H1 (cell line): Measurements from ENCODE around the gene CDK2. TPM values are rescaled to one million over a fixed set of nuclear protein-coding genes. Genes with fewer than 3 reads are reported as not detected.

ENCODE experiments used
- BCL11A ChIP-seq, 2 experiments: IDR thresholded peaks; one replicate each; pipeline ENCODE4 v1.6.1; 2011; ENCODE audit warnings: low read depth in 2 of 2, low read length in 2 of 2, mild to moderate bottlenecking in 2 of 2
- CBX8 ChIP-seq: fragments of 300-800, 300-1000 bp; sonication (generic); IDR thresholded peaks from 2 replicates; pipeline ENCODE4 v1.7.1; 2016; ENCODE audit warnings: low read depth, low read length, borderline replicate concordance
- CREB1 ChIP-seq: IDR thresholded peaks from 2 replicates; pipeline ENCODE4 v1.6.1; 2012; ENCODE audit warnings: inconsistent platforms
- CTBP2 ChIP-seq: IDR thresholded peaks from 2 replicates; pipeline ENCODE4 v1.7.0; 2011; ENCODE audit warnings: borderline replicate concordance, mild to moderate bottlenecking, moderate library complexity, mixed read lengths, low read length; ENCODE audit not compliant: insufficient read depth, insufficient read length
- CTCF ChIP-seq, 3 experiments: IDR thresholded peaks; 1 replicate in 2 of 3; 2 replicates in 1 of 3; pipeline versions ENCODE4 v1.5.1 to v1.6.1; 2011; ENCODE audit warnings: low read length in 3 of 3, mild to moderate bottlenecking in 3 of 3, inconsistent platforms in 2 of 3, low read depth in 1 of 3, moderate library complexity in 1 of 3; ENCODE audit not compliant: insufficient read depth in 1 of 3; ENCODE audit errors: control extremely low read depth in 1 of 3
- GTF2F1 ChIP-seq: IDR thresholded peaks from 2 replicates; pipeline ENCODE4 v1.6.1; 2012; ENCODE audit warnings: low read depth, low read length, improper control_type of control experiment, borderline replicate concordance
- NRF1 ChIP-seq: IDR thresholded peaks from 2 replicates; pipeline ENCODE4 v1.6.1; 2011; ENCODE audit warnings: mild to moderate bottlenecking, low read depth, low read length, improper control_type of control experiment
- PHF8 ChIP-seq: fragments of 200-600 bp; sonication (generic); conservative IDR thresholded peaks from 2 replicates; pipeline ENCODE4 v1.7.1; 2012; ENCODE audit warnings: low read depth, mild to moderate bottlenecking, inconsistent platforms, low read length, moderate library complexity
- RFX5 ChIP-seq: IDR thresholded peaks from 2 replicates; pipeline ENCODE4 v1.6.1; 2011; ENCODE audit warnings: low read depth, low read length, improper control_type of control experiment, borderline replicate concordance
- SAP30 ChIP-seq: fragments of 300-600 bp; sonication (generic); IDR thresholded peaks from 2 replicates; pipeline ENCODE4 v1.7.1; 2012; ENCODE audit warnings: low read length, moderate library complexity, mild to moderate bottlenecking, inconsistent platforms; ENCODE audit not compliant: insufficient read depth, insufficient replicate concordance
- SIN3A ChIP-seq, 2 experiments: IDR thresholded peaks in 1 of 2; conservative IDR thresholded peaks in 1 of 2; 2 replicates each; pipeline ENCODE4 v1.6.1; 2011 to 2012; ENCODE audit warnings: low read length in 2 of 2, improper control_type of control experiment in 1 of 2, low read depth in 1 of 2, mild to moderate bottlenecking in 1 of 2
- SP4 ChIP-seq: IDR thresholded peaks from 2 replicates; pipeline ENCODE4 v1.6.1; 2012; ENCODE audit warnings: low read length, inconsistent platforms
- SUZ12 ChIP-seq: fragments of 200-600 bp; sonication (generic); IDR thresholded peaks from 2 replicates; pipeline ENCODE4 v1.6.1; 2012; ENCODE audit warnings: mild to moderate bottlenecking, inconsistent platforms, low read length, moderate library complexity, mixed read lengths
- TAF7 ChIP-seq: optimal IDR thresholded peaks from 2 replicates; pipeline ENCODE3; 2011; ENCODE audit warnings: low read depth, mild to moderate bottlenecking, inconsistent platforms, low read length, moderate library complexity, borderline replicate concordance
- polyA plus RNA-seq, 7 experiments: library from polyadenylated mRNA; depleted of rRNA in 3 of 7; stranded (reverse) in 5 of 7; unstranded in 2 of 7; fragments of >200 nt in 5 of 7; fragments of 200-250 nt in 2 of 7; gene quantifications; 1 replicate in 5 of 7; 2 replicates in 1 of 7; 4 replicates in 1 of 7; pipeline versions ENCODE4 v1.2.1 to v1.2.3, GENCODE V29; 2011 to 2013; ENCODE audit warnings: missing spikeins in 2 of 7, mixed read lengths in 2 of 7
- total RNA-seq: library from RNA; stranded (reverse); fragmentation: NEBNext Ultra II Directional; extraction: Animal tissue kit (Norgen Biotek cat#: 25700); gene quantifications from 2 replicates; pipeline ENCODE4 v1.2.1, GENCODE V29; 2021

The CDK2 gene
- total and polyA plus RNA-seq, 2 of the 8 experiments (the other 6 are each of a cell fraction or from before 2014, with no cell fraction given): 39.4 to 42.5 TPM

- TF ChIP-seq SAP30 (no peak), BCL11A (IDR thresholded peaks at IDR 0.05; ENCODE audit: low read depth in 2 of 2, low read length in 2 of 2) (no peak), CBX8 (no peak), CTBP2 (no peak), RFX5 (no peak), GTF2F1 (0 out of 2 replicates have a peak, but pooled peaks have one; percentile 27), TAF7 (no peak), CREB1 (no peak), SP4 (no peak), PHF8 (no peak), NRF1 (no peak), CTCF (IDR thresholded peaks at IDR 0.05; ENCODE audit: control extremely low read depth in 1 of 3, insufficient read depth in 1 of 3, low read depth in 1 of 3, low read length in 3 of 3) (no peak), SIN3A (conservative IDR thresholded peaks at IDR 0.05 in 1 of 2, IDR thresholded peaks at IDR 0.05 in 1 of 2; ENCODE audit: low read depth in 1 of 2, low read length in 2 of 2) (peak; percentile 43 to 76; a peak in 2 of 4 replicates), SUZ12 (no peak)
These were observed 54.0 kb downstream of the CDK2 start, which contains the start of gene IKZF4 (continued) for GRCh38 chr12:56020423-56021184.
